HG03095 (cell line): Measurements from ENCODE around the gene FYB1.
A peak's percentile ranks its signal among the peaks of the same experiment; 100 is the strongest.

Experiments
- ATAC-seq: cut with Tn5 transposase; IDR thresholded peaks from one replicate; pipeline ENCODE4 v1.9.1; 2021; ENCODE audit warnings: moderate library complexity; ENCODE audit not compliant: unreplicated experiment

Gene FYB1

DNA sequence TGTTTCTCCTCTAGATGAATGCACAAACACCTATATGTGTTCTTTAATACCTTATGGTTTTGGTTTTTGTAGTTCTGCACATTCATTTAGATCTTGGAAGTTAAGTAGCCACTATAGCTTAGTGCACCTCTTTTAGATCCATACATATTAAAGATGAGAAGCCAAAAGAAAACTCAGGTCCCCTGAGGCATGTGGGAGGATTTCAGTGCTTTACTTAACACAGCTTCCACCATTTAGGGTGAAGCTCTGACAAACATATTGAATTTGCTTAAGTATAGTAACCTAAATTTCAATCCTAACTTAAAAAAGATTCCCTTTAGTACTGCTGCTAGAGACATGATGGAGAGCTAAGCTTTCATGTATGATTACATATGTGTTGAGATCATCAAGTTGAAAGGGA is 119.5 kb downstream of the FYB1 start:
- ATAC-seq: no peak

DNA sequence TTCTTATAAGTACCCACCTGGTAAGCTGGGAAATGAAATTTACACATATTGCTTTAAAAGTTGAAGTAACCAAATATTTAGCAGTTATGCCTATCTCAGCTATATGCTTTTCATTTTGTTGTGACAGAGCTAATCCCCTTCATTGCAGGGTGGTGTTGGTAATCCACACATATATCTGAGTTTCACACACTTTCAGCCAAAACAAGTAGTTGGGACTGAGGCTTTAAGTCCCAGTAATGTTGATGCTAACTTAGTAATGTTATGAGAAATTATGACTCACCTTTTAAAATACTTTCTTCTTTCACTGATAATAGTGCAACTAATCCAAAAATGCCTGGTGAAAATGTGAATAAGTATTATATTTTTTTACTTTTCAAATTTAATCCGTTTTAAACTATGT is 126.0 kb downstream of the FYB1 start:
- ATAC-seq: no peak

GRCh38 chr5:39092581-39093351 is 126.6 kb downstream of the FYB1 start:
- no peak for ATAC-seq

GRCh38 chr5:39091940-39092580 is 127.3 kb downstream of the FYB1 start:
- no peak for ATAC-seq

- no peak for ATAC-seq
Measured at GRCh38 chr5:39083968-39084367, 135.4 kb downstream of the FYB1 start.

- ATAC-seq: no peak
Measured at GRCh38 chr5:39082995-39083394, 136.4 kb downstream of the FYB1 start.

GRCh38 chr5:39080597-39081204 is 138.7 kb downstream of the FYB1 start:
- ATAC-seq: peak; percentile 42

DNA sequence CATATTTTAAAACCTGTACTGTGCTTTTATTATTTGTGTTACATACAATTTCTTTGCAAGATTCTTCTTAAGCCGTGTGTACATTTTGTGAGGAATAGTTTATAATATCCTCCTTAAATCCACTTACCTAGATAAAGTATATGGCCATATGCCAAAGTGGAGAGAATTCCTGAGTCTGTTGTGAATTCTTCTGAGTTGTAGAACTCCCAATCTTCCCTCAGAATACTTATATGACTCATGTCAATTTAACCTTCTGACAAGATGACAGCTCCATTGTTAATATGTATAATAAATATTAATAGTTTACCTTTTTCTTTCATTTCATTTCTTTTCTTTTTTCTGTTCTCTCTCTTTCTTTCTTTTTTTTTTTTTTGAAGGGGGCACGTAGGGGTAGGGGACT is 139.2 kb downstream of the FYB1 start:
- ATAC-seq: no peak

DNA sequence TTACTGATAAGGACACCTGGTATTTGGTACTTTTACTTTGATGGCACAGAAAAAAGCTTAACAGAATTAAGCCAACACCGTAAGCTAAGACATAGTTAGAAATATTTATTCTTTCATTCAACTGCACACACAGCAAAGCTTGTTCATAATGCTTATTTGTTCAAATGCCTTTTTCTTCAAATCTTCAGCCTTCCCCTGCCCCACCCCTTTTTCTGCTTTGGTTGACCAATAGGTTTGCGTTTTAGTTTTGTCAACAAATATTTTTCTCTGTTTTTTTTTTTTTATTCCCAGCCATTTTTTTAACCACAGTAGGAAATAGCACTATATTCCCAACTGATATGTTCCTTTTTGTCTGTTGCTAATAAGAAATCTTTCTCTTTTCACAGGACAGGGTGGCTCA is 140.2 kb downstream of the FYB1 start:
- no peak for ATAC-seq

DNA sequence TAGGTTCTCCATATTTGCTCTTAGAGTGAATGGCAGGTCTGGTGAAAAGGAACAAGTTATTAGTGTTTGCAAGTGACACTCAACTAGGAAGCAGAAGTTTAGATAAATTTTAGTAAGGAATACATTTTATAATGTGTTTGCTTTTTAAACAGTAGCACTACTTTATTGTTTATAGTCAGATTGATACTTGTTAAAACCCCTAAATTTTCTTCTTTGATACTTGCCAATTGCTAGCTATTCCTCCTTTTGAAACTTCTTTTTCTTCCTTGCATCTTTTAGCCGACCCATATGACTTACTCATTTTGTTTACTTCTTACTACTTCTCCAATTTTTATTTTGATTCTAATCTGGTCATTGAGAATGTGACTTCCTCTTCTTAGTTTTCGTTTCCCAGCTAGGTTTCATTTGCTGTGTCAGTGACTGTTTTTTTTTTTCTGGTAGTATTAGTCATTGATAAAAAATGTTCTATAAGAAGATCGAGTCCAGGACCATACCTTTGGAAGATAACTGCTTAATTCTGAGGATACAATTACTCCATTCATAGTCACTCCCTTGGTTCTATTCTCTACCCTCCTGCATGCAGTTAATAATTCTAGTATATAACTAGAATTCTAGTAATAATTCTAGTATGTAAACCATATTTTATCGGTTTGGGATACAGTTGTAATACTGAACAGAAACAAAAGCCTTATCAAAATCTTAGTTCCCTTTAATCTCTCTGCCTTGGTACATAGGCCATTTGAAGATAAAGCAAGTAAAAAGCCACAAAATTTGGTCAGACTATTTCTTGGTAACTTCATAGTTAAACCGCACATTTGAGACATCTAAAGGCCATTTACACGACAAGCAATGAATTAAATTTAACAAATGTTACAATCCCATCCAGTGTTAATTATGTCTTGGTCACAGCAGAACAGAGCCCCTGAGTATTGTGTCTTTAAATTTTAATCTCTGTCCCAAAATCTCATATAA is 142.3 kb downstream of the FYB1 start:
- ATAC-seq: peak; percentile 23

DNA sequence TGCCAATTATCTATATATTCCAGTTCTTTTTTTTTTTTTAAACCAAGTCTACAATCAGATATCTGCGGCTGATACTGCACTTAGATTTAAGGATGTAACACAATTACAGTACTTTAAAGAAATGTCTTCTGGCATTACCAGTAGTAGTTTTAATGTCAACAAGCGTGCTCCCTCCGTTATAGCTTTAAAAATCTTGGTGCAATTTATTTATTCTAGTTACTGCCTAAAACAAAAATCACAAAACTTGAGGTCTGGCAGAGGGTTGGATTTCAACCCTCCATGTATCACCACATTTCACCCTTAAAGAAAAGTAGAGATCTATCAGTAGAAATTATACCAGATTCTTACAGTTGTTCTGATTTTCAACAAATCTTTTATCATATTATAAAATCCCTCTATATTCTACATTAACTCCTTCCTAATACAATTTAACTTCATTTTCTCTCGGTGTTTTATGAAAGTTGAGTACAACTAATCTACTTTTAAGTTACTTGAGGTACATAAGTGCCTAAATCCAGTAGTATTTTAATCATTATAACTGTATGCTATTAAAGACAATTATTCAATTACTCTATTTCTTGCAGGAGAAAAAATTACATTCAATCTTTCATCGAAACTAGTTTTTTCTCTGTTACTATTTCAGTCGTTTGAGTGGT is 143.1 kb downstream of the FYB1 start:
- ATAC-seq: no peak

DNA sequence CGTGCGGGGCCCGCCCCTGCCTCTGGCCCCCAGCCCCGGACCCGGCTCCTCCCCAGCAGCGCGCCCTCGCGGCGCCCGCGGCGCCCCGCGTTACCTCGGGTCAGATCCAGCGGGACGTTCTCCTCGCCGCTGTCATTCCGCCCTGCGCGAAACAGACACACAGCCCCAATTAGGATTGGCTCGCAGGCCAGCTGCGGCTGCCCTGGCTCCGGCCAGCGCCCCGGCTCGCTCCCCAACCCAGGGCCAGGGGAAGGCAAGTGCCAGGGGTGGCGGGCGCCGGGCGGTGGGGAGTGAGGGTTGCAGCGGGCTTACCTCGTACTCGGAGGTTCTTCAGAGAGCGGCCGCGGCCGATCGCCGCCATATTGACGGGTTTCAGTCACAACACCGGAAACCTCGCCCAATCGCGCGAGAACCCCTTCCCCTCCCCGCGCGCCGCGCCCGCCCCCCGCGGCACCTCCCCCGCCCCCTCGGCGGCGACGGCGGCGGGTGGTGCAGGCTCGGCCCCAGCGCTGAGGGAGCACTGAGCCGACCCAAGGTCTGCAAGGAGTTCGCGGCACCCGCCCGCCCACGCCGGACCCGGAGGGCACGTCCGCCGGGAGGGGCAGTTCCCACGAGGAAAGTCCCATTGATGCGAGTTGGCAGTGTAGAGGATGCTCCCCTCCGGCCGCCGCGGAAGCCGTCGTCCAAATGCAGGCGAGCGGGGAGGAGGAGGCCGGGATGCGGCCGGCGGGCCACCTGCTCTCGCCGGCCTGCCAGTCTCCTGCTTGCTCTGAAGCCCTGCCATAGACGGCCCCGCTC is 145.1 kb downstream of the FYB1 start, which contains the start of gene RICTOR:
Gene RICTOR, minus strand, starts transcription at position 383 of the 798 bp plus-strand sequence. Its CDS starts 22 bp downstream, at position 361.
- peak; percentile 66 for ATAC-seq

- peak; percentile 23 for ATAC-seq
Measured at GRCh38 chr5:39073767-39074016, 145.7 kb downstream of the FYB1 start.

- peak; percentile 44 for ATAC-seq
Measured at GRCh38 chr5:39072925-39073766, 146.2 kb downstream of the FYB1 start.

DNA sequence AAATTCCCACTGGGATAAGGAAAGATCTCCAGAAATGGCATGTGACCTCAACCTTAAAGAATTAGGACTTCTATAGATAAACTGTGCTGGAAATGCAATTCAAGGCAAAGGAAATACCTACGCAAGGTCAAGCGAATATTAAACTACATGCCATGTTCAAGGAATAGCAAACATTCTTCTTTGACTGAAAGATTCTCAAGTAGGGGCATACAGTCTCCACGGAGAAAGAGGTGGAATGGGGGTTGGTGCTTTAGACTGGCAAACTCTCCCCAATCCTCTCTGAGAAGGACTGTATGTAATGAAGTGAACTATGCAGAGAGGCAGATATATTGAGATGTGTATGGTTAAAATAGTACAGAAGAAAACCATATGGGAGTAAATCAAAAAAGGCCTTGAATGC is 151.3 kb downstream of the FYB1 start:
- no peak for ATAC-seq

GRCh38 chr5:39064450-39064849 is 154.9 kb downstream of the FYB1 start:
- ATAC-seq: no peak

- no peak for ATAC-seq
Measured at GRCh38 chr5:39063037-39063436, 156.3 kb downstream of the FYB1 start.

DNA sequence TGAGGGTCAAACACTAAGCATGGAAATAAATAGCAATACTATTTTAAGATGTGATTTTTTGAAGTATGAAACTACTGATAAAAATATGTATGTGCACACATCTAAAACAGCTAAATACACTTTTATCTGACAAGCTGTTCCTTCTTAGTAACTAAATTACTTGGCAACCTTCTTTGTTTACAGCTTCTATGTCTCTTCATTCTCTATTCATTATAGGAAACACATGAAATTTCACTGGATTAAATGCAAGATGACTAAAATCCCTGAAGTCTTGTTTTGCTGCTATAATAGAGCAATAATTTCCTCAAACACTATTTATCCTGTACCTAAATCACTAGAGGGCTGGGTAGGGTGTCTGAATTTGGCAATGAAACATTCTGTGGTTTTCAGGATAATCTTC is 156.8 kb downstream of the FYB1 start:
- ATAC-seq: no peak

GRCh38 chr5:39062104-39062503 is 157.3 kb downstream of the FYB1 start:
- ATAC-seq: no peak
